Glomerular visceral epithelial cell (primary cell): Measurements from ENCODE around the gene ANKRD33.
A peak's percentile ranks its signal among the peaks of the same experiment; 100 is the strongest.

ENCODE experiments used
- DNase-seq: peaks from one replicate; pipeline ENCODE4 v3.0.0-alpha.2; 2016; ENCODE audit errors: extremely low spot score

Gene ANKRD33

GRCh38 chr12:51862947-51863346 is 25.0 kb upstream of the ANKRD33 start:
- DNase-seq = no peak

DNA sequence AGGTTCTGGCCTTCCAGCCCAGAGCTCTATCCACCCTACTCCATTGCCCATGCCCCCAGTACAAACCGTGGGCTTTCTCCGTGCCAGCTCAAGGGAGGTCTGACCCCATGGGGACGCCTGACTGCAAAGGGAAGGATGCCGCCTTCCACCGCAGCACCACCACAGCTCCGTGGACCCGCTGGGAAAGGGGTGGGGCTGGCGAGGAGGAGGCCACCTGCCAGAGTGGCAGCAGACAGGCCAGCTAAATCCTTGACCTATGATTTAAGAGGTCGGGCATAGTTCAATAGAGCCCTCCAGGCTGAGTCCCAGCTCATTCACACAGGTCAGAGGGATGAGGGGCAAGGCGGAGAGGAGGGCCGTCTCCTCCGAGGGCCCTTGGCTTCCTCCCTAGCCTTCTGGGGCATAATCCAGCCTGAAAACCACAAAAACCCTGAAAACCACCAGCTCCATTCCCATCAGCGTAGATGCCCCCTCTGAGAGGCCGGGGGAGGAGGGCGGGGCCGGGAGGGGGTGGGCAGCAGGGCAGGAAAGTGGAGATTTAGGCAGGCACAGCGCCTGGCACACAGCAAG is 24.5 kb upstream of the ANKRD33 start:
- DNase-seq = peak; percentile 71

DNA sequence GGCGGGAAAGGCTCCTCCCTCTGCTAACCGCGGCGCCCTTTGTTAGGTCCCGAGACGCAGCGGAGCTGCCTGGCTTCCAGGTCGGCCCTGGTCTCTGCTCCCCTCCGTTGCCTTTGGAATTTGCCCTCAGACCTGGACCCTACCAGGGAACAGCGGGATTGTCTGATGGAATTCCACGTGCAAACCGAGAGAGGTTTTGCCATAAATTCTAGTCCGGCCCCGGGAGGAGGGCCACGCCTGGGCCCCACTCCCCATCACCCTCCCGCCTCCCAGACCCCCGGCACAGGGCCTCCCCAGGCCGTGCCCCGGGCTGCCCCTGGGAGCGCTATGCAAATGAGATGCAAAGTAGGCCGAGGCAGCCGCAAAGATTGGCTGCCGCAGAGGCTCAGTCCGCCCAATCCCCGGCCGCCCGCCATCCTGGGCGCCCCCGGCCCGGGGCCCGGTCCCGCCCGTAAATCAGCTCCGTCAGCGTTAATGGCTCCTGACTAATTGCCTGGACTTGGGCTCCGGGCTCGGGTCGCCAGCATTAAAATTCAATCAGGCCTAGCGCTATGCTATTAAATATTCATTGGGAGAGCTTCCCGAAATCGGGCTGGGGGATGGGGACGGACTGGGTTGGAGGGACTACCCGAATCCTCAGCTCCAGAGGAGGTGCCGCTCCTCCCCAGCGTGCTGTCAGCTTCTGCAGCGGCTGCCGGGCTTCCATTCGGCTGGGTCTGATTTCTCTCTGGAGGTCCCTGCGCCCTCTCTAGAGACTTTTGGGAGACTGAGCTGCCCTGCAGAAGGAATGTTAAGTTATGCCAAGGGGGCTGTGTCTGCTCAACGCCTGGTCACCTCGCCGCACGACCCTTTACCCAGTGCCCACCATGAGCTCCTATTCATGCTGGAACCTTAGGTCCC is 23.7 kb upstream of the ANKRD33 start:
- DNase-seq = no peak

- no peak for DNase-seq
Measured at GRCh38 chr12:51864833-51865670, 22.9 kb upstream of the ANKRD33 start.

DNA sequence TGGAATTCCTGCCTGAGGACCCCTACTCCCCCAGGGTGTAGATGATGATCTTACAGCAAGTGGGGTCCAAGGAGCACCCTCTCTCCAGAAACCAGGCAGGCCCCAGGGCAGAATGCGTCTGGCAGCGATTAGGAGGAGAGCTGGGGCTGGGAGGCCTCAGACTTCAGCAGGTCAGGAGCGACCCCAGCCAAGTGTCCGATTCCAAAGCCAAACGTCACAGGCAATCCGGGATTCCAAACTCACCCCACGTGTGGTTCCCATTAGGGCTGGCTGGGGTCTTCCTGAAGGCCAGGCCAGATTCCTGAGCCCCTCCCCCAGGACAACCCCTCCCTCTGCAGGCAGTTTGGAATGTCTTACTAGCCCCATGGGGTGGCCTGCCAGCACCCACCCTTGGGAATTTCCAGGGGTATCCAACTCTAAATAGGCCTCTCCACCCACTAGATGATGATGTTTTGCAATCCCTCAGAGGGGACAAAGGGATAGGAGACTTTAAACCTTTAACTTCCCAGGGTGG is 22.1 kb upstream of the ANKRD33 start:
- no peak for DNase-seq

GRCh38 chr12:51866324-51866723 is 21.6 kb upstream of the ANKRD33 start:
- DNase-seq = no peak

GRCh38 chr12:51866762-51867161 is 21.1 kb upstream of the ANKRD33 start:
- no peak for DNase-seq

DNA sequence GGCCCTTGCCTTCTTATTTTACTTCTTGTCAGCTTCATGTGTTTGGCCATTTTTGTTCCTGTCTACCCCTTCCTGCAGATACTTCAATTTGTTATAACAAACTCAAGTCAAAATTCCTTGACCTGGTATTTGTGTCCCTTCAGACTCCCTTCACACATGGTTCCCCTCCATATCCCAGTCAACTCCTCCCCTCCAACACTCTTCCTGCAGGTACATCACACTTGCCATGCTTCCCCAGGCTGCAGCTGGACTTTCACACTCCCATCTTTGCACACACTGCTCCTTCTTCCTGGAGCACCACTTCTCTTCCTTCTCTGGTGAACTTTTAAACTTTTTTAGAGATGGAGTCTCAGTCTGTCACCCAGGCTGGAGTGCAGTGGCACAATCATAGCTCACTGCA is 20.5 kb upstream of the ANKRD33 start:
- DNase-seq = no peak

GRCh38 chr12:51867796-51868428 is 20.0 kb upstream of the ANKRD33 start:
- no peak for DNase-seq

DNA sequence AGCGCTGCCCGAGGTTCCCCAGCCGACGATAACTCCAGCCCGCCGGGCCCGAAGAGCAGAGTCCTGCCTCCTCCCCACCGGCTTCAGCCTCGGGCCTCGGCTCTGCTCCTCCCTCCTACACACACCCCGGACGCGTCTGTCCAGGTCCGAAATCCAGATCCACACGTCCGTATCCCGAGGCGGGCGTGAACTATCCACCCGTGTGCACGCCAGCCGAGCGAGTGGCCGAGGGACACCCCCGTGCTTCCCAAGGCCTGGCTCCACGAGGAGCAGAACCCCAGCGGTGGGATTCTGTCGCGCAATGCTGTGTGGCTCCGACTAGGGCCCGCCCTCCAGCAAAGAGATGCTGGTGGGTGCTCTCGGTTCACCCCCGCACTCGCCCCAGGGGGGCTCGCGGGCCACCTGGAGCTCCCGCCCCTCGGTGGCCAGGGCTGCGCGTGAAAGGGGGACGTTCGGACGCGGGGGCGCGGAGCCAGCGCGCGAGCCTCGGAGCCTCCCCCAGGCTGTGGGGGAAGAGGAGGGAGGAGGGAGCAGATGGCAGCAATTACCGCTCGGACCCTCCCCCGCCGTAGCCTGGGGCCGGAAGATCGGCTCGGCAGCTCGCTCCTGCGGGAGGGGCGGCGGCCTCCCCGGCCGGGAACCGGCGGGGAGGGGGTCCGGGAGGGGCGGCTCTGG is 18.9 kb upstream of the ANKRD33 start:
- no peak for DNase-seq

DNA sequence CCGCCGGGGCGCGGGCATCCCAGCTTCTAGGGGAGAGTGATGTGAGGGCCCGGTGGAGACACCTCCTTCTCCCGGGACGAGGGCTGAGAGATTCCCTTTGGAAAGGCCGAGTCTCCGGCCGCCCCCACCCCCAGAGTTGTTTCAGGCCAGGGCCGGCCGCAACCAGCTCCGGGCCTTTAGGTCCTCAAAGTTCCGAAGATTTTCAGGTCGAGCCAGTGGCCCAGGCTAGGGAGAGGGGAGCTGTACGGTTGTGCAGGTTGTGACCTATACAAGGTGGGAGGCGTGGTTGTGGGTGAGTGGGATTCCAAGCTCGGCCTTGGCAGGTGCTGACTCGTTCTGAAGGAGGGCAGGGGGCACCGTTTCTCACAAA is 18.4 kb upstream of the ANKRD33 start:
- no peak for DNase-seq

DNA sequence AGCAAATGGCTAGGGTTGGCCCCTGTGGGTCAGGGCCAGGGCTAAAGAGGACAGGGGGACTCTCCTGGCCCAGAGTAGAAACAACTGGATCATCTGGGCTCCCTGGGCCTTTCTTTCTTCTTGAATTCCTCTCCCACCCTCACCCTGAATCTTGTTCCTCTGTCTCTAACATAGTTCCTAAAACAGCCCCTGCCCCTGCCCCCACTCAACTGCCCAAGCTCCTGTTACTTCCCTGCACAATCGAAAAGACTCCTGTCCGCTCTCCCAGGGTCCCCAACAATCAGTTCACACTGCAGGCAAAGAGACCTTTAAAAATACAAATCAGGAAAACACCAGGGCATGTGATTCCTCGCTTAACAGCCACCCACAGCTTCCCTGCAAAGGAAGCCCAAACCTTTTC is 18.0 kb upstream of the ANKRD33 start:
- no peak for DNase-seq

- peak; percentile 37 for DNase-seq
Measured at GRCh38 chr12:51870504-51870903, 17.4 kb upstream of the ANKRD33 start.

DNA sequence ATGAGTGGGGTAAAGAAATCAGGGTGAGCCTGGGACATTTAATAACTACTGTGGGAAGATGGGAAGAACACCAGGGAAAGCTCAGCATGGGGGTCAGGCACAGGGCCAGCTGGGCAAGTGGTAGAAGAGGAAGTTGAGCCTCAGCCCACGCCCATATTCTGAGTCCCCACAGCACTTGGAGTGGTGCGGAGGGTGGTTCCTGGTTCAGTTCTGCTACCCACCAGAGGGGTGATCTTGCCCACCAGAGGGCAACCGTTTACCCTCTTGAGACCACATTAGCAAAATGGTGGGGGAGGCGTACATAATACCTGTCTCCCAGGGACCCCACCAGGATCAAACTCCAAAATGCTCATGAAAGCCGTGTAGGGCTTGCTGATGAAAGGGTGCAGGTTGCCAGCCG is 16.8 kb upstream of the ANKRD33 start:
- no peak for DNase-seq

DNA sequence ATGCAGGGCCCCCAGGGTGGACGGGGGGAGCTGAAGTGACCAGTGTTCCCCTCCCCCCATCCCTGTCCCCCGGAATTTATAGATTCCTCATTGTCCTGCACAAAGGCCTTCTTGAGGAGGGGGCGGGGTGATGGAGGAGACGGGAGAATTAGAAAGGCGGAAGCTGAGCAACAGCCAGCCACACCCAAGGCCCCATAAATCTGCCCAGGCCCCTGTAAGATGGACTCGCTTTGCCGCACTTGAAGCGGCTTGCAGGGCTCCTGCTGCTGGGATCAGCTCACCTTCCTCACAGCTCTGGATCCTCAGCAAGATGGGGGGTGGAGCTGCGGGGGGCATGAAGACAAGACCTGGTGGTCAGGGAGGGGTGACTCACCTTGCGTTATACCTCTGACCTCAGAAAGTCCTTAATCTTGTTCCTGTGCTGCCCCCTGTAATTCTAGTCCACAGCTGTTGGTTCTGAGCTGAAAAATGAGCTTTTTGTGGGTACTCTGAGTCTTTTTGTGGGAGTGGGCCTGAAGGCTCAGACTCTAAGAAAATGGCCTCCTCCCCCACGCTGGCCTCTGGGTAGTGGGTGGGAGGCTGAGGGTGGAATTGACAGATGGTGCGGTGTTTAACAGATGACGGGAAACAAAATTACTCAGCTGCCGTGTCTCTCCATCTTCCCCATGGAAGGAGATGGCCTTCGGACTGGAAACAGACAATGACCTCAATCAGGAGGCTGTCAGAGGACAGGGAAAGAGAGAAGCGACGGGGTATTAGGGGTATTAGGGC is 15.8 kb upstream of the ANKRD33 start:
- DNase-seq = no peak

GRCh38 chr12:51872689-51872981 is 15.3 kb upstream of the ANKRD33 start:
- DNase-seq = no peak

DNA sequence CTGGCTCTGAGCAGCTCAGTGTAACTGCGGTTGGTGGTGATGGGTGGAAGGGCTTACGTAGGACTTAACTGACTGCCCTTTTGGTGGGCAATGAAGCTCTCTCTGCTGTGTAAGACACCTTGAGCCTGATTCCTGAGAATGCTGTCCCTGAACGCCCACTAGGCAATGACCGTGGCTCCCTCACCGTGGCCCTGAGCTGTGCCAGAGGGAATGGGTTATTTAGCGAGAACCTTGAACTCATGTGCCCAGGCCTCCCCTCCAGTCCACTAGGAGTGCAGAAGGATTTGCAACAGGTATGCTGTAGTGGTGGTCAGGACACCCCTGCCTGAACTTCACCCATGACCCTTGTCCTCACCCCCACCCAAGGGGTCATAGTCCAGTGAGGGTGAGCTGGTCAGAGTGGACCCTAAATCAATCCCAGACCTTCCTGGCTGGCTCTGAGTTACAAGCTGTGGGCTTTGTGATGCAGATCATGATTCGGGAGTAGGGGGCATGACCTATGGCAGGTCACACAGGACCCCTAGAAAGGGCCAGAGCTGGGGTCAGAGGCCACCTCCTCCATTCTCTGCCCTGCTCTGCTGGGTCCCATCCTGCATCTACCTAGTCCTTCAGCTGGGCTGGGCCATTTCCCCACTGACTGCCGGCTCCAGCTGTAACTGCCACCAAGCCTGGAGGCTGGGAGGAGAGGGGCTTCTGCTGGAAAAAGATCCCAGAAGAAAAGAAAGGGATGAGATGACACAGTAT is 14.5 kb upstream of the ANKRD33 start:
- DNase-seq = no peak

- no peak for DNase-seq
Measured at GRCh38 chr12:51874000-51874399, 13.9 kb upstream of the ANKRD33 start.

DNA sequence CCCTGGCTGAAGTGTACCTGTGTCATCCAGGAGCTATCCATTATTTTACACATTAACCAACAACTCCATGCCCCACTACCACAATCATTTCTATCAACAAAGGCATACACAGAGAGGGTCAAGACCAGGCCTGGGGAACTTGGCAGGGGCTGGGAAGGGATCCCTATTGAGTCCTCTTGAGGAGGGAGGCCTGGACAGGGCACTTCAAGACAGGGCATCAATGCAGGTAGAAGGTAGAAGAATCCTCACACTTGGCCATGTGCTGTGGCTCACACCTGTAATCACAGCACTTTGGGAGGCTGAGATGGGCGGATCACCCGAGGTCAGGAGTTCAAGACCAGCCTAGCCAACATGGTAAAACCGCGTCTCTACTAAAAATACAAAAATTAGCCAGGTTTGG is 13.4 kb upstream of the ANKRD33 start:
- no peak for DNase-seq

GRCh38 chr12:51879102-51879501 is 8.8 kb upstream of the ANKRD33 start:
- DNase-seq = no peak
